ENCODE data around the gene SGCD.

Gene SGCD

DNA sequence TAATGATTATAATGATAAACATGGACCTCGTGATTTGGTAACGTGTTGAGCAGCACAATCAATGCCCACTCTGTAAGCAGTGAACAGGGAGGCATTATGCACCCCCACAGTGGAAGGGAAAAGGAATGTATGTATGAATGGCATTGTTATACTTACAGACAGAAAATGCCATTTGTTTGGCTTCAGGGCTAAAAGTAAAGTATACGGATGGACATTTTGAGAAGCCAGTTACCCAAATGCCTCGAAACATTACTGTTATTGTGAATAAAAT is 262.9 kb downstream of the SGCD start:
- Histone ChIP-seq H3K4ac (ENCODE audit: low read length) (no peak overlapping the region), H2BK15ac (ENCODE audit: low read length) (no peak overlapping the region), H3K4me1 (ENCODE audit: control insufficient read depth in 2 of 2, insufficient read depth in 1 of 2, low read depth in 1 of 2, low read length in 2 of 2) (no peaks in the 10 kb centered on the region), H2AK5ac (ENCODE audit: low read depth, low read length) (no peak overlapping the region), H2AFZ (ENCODE audit: low read length) (no peak overlapping the region), H2BK120ac (ENCODE audit: low read depth, low read length) (no peak overlapping the region), H3K9me3 (replicated peaks in 1 of 2; ENCODE audit: control insufficient read depth in 2 of 2, insufficient read depth in 1 of 2, low read depth in 1 of 2, low read length in 2 of 2) (no peaks in the 10 kb centered on the region), H4K91ac (ENCODE audit: low read depth, low read length, poor library complexity) (no peak overlapping the region), H3K4me2 (ENCODE audit: insufficient read depth, low read length, poor library complexity, severe bottlenecking) (no peak overlapping the region), H3K4me3 (ENCODE audit: low read length in 2 of 2) (no peak overlapping the region), H3K36me3 (replicated peaks in 1 of 2; ENCODE audit: control insufficient read depth in 2 of 2, insufficient read depth in 2 of 2, low read length in 2 of 2) (no peaks in the 10 kb centered on the region), H4K8ac (ENCODE audit: low read depth, low read length) (no peak overlapping the region), H3K23ac (ENCODE audit: low read depth, low read length, poor library complexity) (no peak overlapping the region), H3K27ac (replicated peaks; ENCODE audit: low read length) (no peak overlapping the region), H3K18ac (ENCODE audit: low read length) (no peak overlapping the region), H3K79me1 (ENCODE audit: low read depth, low read length) (no peaks in the 10 kb centered on the region), H2BK12ac (ENCODE audit: low read length) (no peak overlapping the region), H2BK5ac (ENCODE audit: low read length) (no peak overlapping the region), H3K9ac (ENCODE audit: low read depth, low read length, poor library complexity) (no peak overlapping the region), H3K14ac (ENCODE audit: low read length) (no peak overlapping the region), H3K27me3 (ENCODE audit: control insufficient read depth in 3 of 3, insufficient read depth in 3 of 3, low read depth in 1 of 3, low read length in 3 of 3) (no peaks in the 10 kb centered on the region)
- no CpG with 5 or more reads among the region's 4 CpGs for WGBS, 2 donors (ENCODE audit: extremely low coverage in 2 of 2, insufficient read length in 2 of 2, insufficient replicate concordance in 1 of 2)
- no peak for DNase-seq (ENCODE audit: low spot score)

DNA sequence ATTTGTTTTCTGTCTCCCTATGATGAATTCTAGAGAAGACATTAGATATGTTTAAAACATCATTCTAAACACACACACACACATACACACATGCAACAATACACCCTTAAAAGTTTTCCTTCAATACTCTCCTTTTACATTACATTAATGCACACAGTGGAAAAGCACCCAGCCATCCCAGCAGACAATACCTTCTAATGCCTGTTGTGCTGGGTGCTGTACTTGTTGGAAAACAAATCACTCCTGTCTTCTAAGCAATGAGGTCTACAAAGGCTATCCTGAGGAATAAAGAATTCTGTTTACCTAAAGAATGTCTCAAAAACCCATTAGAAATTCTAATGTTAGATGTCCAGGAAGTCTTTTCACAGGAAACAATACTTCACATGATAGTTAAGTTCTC is 264.0 kb downstream of the SGCD start:
- Histone ChIP-seq H2BK5ac (ENCODE audit: low read length) (no peak overlapping the region), H3K18ac (ENCODE audit: low read length) (no peak overlapping the region), H3K23ac (ENCODE audit: low read depth, low read length, poor library complexity) (no peak overlapping the region), H2BK12ac (ENCODE audit: low read length) (no peak overlapping the region), H3K79me1 (ENCODE audit: low read depth, low read length) (no peaks in the 10 kb centered on the region), H3K9me3 (replicated peaks in 1 of 2; ENCODE audit: control insufficient read depth in 2 of 2, insufficient read depth in 1 of 2, low read depth in 1 of 2, low read length in 2 of 2) (no peaks in the 10 kb centered on the region), H2BK15ac (ENCODE audit: low read length) (no peak overlapping the region), H3K4me3 (ENCODE audit: low read length in 2 of 2) (no peak overlapping the region), H4K91ac (ENCODE audit: low read depth, low read length, poor library complexity) (no peak overlapping the region), H3K27me3 (ENCODE audit: control insufficient read depth in 3 of 3, insufficient read depth in 3 of 3, low read depth in 1 of 3, low read length in 3 of 3) (no peaks in the 10 kb centered on the region), H3K14ac (ENCODE audit: low read length) (no peak overlapping the region), H3K9ac (ENCODE audit: low read depth, low read length, poor library complexity) (no peak overlapping the region), H3K4me1 (ENCODE audit: control insufficient read depth in 2 of 2, insufficient read depth in 1 of 2, low read depth in 1 of 2, low read length in 2 of 2) (no peaks in the 10 kb centered on the region), H3K4me2 (ENCODE audit: insufficient read depth, low read length, poor library complexity, severe bottlenecking) (no peak overlapping the region), H4K8ac (ENCODE audit: low read depth, low read length) (no peak overlapping the region), H3K36me3 (replicated peaks in 1 of 2; ENCODE audit: control insufficient read depth in 2 of 2, insufficient read depth in 2 of 2, low read length in 2 of 2) (no peaks in the 10 kb centered on the region), H2BK120ac (ENCODE audit: low read depth, low read length) (no peak overlapping the region), H2AK5ac (ENCODE audit: low read depth, low read length) (no peak overlapping the region), H3K27ac (replicated peaks; ENCODE audit: low read length) (no peak overlapping the region), H3K4ac (ENCODE audit: low read length) (no peak overlapping the region), H2AFZ (ENCODE audit: low read length) (no peak overlapping the region)
- no peak for DNase-seq (ENCODE audit: low spot score)

DNA sequence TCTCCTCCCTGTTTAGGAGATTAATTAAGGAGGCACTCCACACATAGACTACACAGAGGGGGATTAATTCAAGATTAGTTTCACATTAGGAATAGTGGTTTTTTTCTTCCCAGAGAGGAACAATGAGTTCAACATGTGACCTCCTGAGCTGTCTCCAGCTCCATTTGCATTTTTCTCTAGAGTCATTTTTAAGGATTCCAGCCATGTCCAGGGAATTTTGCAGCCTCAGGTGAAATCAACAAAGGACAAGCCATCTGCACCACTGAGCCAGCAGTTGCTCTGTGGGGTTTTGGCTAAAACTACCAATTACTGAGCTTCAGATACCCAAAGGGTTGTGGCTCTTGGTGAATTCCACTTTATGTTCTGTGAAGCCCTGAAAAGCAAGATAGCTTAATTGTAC is 264.7 kb downstream of the SGCD start:
- no peak overlapping the region for H4K8ac ChIP-seq (ENCODE audit: low read depth, low read length)
- H2AFZ ChIP-seq (ENCODE audit: low read length), result no peak overlapping the region
- H3K23ac ChIP-seq (ENCODE audit: low read depth, low read length, poor library complexity), result no peak overlapping the region
- H3K9me3 ChIP-seq (replicated peaks in 1 of 2; ENCODE audit: control insufficient read depth in 2 of 2, insufficient read depth in 1 of 2, low read depth in 1 of 2, low read length in 2 of 2), result no peaks in the 10 kb centered on the region
- no peak overlapping the region for H2BK15ac ChIP-seq (ENCODE audit: low read length)
- no peak overlapping the region for H2AK5ac ChIP-seq (ENCODE audit: low read depth, low read length)
- no peak overlapping the region for H3K4me2 ChIP-seq (ENCODE audit: insufficient read depth, low read length, poor library complexity, severe bottlenecking)
- H3K14ac ChIP-seq (ENCODE audit: low read length), result no peak overlapping the region
- no peak overlapping the region for H2BK5ac ChIP-seq (ENCODE audit: low read length)
- no peak overlapping the region for H3K4me3 ChIP-seq (ENCODE audit: low read length in 2 of 2)
- H3K79me1 ChIP-seq (ENCODE audit: low read depth, low read length), result no peaks in the 10 kb centered on the region
- H3K27me3 ChIP-seq (ENCODE audit: control insufficient read depth in 3 of 3, insufficient read depth in 3 of 3, low read depth in 1 of 3, low read length in 3 of 3), result no peaks in the 10 kb centered on the region
- no peak overlapping the region for H3K27ac ChIP-seq (replicated peaks; ENCODE audit: low read length)
- H3K18ac ChIP-seq (ENCODE audit: low read length), result no peak overlapping the region
- no peak overlapping the region for H3K4ac ChIP-seq (ENCODE audit: low read length)
- no peaks in the 10 kb centered on the region for H3K36me3 ChIP-seq (replicated peaks in 1 of 2; ENCODE audit: control insufficient read depth in 2 of 2, insufficient read depth in 2 of 2, low read length in 2 of 2)
- DNase-seq (ENCODE audit: low spot score), result no peak
- no peak overlapping the region for H3K9ac ChIP-seq (ENCODE audit: low read depth, low read length, poor library complexity)
- no peak overlapping the region for H4K91ac ChIP-seq (ENCODE audit: low read depth, low read length, poor library complexity)
- no peak overlapping the region for H2BK120ac ChIP-seq (ENCODE audit: low read depth, low read length)
- H3K4me1 ChIP-seq (ENCODE audit: control insufficient read depth in 2 of 2, insufficient read depth in 1 of 2, low read depth in 1 of 2, low read length in 2 of 2), result no peaks in the 10 kb centered on the region
- no peak overlapping the region for H2BK12ac ChIP-seq (ENCODE audit: low read length)

DNA sequence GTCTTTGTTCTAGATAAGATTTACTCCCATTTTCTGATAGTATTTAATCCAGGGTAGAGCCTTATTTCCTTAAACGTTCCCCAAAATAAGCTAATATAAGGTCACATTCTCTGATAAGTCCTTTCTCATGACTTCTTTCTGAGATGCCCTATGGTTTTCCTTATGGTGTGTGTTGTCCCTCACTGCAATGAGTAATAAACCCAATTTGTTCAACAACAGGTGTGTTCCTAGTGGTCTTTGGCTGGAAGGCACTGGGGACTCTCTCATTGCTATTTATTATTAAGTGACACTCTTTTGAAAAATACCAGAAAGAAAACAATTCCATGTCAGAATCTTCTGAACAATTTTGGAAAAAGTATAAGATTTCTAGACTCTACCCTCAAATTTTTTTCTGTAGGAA is 266.6 kb downstream of the SGCD start:
- no peak overlapping the region for H3K23ac ChIP-seq (ENCODE audit: low read depth, low read length, poor library complexity)
- DNase-seq (ENCODE audit: low spot score), result no peak
- H3K4me3 ChIP-seq (ENCODE audit: low read length in 2 of 2), result no peak overlapping the region
- H3K27ac ChIP-seq (replicated peaks; ENCODE audit: low read length), result no peak overlapping the region
- no peaks in the 10 kb centered on the region for H3K9me3 ChIP-seq (replicated peaks in 1 of 2; ENCODE audit: control insufficient read depth in 2 of 2, insufficient read depth in 1 of 2, low read depth in 1 of 2, low read length in 2 of 2)
- no peaks in the 10 kb centered on the region for H3K27me3 ChIP-seq (ENCODE audit: control insufficient read depth in 3 of 3, insufficient read depth in 3 of 3, low read depth in 1 of 3, low read length in 3 of 3)
- H2BK120ac ChIP-seq (ENCODE audit: low read depth, low read length), result no peak overlapping the region
- no peak overlapping the region for H2BK15ac ChIP-seq (ENCODE audit: low read length)
- H3K4ac ChIP-seq (ENCODE audit: low read length), result no peak overlapping the region
- H3K4me1 ChIP-seq (ENCODE audit: control insufficient read depth in 2 of 2, insufficient read depth in 1 of 2, low read depth in 1 of 2, low read length in 2 of 2), result no peaks in the 10 kb centered on the region
- no peak overlapping the region for H4K8ac ChIP-seq (ENCODE audit: low read depth, low read length)
- no peak overlapping the region for H2BK12ac ChIP-seq (ENCODE audit: low read length)
- no peak overlapping the region for H2AK5ac ChIP-seq (ENCODE audit: low read depth, low read length)
- H3K14ac ChIP-seq (ENCODE audit: low read length), result no peak overlapping the region
- no peak overlapping the region for H3K18ac ChIP-seq (ENCODE audit: low read length)
- H2BK5ac ChIP-seq (ENCODE audit: low read length), result no peak overlapping the region
- no CpG with 5 or more reads among the region's 1 CpG for WGBS, 2 donors (ENCODE audit: extremely low coverage in 2 of 2, insufficient read length in 2 of 2, insufficient replicate concordance in 1 of 2)
- no peak overlapping the region for H2AFZ ChIP-seq (ENCODE audit: low read length)
- no peak overlapping the region for H3K9ac ChIP-seq (ENCODE audit: low read depth, low read length, poor library complexity)
- H4K91ac ChIP-seq (ENCODE audit: low read depth, low read length, poor library complexity), result no peak overlapping the region
- H3K36me3 ChIP-seq (replicated peaks in 1 of 2; ENCODE audit: control insufficient read depth in 2 of 2, insufficient read depth in 2 of 2, low read length in 2 of 2), result no peaks in the 10 kb centered on the region
- H3K79me1 ChIP-seq (ENCODE audit: low read depth, low read length), result no peaks in the 10 kb centered on the region
- no peak overlapping the region for H3K4me2 ChIP-seq (ENCODE audit: insufficient read depth, low read length, poor library complexity, severe bottlenecking)

Measured in neuronal stem cell (in vitro differentiated cells).